Measurements from ENCODE around the gene PTPRN2. TPM values are rescaled to one million over a fixed set of nuclear protein-coding genes. Genes with fewer than 3 reads are reported as not detected.

Gene PTPRN2
- total RNA-seq, 1 donor from 2014 or later: 2.4 TPM

DNA sequence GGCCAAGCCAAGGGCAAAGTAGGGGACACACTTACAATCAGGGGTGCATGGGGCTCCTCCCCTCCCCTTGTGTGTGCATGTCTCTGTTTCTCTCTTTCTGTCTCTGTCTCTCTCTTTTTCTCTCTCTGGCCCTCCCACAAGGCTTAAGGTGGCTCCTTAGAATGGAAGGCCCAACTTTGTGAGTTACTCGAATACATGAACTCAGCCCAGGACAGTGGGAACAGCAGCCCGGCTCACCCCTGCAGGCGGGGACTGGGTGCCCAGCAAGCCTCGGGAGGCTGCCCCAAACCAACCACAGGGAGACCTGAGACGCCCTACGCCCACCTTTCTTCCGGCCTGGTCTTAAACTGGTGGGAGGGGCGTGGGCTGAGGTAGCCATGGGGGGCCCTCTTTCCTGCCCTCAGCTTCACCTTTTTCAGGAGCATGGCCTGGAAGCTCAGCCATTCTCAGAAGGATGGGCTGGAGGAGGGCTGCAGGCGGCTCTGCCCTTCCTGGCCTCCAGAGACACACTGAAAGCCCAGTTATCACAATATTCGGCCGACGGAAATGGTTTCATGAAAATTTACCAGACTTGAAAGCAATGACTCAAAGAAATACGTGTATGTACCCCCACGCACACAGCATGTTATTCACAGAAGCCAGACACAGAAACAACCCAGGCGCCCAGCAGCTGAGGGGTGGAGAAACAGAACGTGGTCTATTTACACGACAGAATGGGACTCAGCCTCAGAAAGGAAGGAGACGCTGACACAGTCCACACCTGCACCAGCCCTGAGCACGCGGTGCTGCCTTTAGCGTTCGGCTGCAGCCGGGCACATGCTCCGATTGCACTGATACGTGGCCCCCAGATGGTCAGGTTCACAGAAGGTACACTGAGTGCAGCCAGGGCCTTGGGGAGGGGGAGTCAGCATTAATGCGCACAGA is 229.5 kb downstream of the PTPRN2 start:
- Histone ChIP-seq H3K4me3 (ENCODE audit: low read depth, low read length) (no peak overlapping the region), H3K36me3 (ENCODE audit: control insufficient read depth, insufficient read depth, low read length) (no peaks in the 10 kb centered on the region), H3K27me3 (ENCODE audit: control insufficient read depth, insufficient read depth, low read length) (no peaks in the 10 kb centered on the region)
- DNase-seq (ENCODE audit: low read depth): no peak
- TF ChIP-seq, protein P1, sequence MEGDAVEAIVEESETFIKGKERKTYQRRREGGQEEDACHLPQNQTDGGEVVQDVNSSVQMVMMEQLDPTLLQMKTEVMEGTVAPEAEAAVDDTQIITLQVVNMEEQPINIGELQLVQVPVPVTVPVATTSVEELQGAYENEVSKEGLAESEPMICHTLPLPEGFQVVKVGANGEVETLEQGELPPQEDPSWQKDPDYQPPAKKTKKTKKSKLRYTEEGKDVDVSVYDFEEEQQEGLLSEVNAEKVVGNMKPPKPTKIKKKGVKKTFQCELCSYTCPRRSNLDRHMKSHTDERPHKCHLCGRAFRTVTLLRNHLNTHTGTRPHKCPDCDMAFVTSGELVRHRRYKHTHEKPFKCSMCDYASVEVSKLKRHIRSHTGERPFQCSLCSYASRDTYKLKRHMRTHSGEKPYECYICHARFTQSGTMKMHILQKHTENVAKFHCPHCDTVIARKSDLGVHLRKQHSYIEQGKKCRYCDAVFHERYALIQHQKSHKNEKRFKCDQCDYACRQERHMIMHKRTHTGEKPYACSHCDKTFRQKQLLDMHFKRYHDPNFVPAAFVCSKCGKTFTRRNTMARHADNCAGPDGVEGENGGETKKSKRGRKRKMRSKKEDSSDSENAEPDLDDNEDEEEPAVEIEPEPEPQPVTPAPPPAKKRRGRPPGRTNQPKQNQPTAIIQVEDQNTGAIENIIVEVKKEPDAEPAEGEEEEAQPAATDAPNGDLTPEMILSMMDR (IDR thresholded peaks at IDR 0.05; ENCODE audit: insufficient read depth, low read length, poor library complexity, severe bottlenecking): no peak

DNA sequence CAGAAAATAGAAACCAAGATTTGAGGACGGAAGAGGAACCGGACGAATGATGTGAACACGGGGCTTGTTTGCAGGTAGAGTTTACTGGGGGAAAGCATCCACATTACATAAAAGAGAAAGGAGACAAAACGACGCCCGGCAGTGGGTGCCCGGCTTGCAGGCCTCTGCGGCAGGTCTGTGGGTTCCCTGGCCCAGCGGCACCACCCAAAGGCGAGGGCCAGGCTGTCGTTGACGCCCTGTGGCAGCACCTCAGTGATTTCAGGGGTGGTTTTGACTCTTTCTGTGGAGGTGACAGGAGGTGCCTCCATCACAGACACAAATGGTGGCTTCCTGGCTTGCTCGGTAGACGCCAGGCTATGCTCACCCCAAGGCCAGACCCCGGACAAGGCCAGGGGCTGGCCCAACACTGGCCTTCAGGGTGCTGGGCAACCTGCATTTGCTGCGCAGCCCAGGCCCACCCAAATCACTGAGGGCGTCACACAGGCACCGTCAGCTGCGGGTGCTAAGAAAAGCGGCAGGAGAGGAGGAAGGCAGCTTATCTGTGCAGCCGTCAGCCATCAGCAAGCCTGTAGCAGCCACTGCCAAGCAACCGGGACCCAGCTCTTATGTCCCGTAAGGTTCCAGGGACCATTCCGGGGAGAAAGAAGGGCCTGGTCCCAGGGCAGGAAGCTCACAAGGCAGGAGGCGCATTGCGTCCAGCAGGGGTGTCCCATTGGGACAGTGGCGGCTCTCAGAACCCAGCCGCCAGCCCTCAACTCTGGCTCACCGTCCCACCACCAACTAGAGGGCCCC is 230.3 kb downstream of the PTPRN2 start:
- TF ChIP-seq, protein P1 (IDR thresholded peaks at IDR 0.05; ENCODE audit: insufficient read depth, low read length, poor library complexity, severe bottlenecking): no peak
- Histone ChIP-seq H3K27me3 (ENCODE audit: control insufficient read depth, insufficient read depth, low read length) (no peaks in the 10 kb centered on the region), H3K36me3 (ENCODE audit: control insufficient read depth, insufficient read depth, low read length) (no peaks in the 10 kb centered on the region), H3K4me3 (ENCODE audit: low read depth, low read length) (no peak overlapping the region)
- no peak for DNase-seq (ENCODE audit: low read depth)

DNA sequence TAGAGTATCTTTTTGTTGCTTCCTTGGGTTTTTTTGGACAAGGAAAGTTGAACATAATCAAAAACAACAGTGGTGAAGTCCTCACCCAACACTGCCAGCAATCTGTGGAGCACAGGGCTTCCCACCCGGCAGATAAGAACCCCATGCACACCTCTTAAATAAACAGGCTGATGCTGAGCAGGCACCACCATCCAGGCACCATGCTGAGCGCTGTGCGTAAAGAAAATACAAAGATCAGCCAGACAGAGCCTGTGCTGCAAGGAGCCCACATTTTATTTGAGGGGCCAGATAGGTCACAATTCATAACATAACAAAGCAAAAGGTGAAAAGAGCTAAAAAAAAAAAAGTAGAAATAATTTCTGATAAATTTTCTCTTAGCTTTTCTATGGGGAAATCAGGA is 231.2 kb downstream of the PTPRN2 start:
- H3K27me3 ChIP-seq (ENCODE audit: control insufficient read depth, insufficient read depth, low read length): no peaks in the 10 kb centered on the region
- TF ChIP-seq, protein P1 (IDR thresholded peaks at IDR 0.05; ENCODE audit: insufficient read depth, low read length, poor library complexity, severe bottlenecking): no peak

GRCh38 chr7:158355456-158356065 is 232.1 kb downstream of the PTPRN2 start:
- TF ChIP-seq, protein P1 (IDR thresholded peaks at IDR 0.05; ENCODE audit: insufficient read depth, low read length, poor library complexity, severe bottlenecking): no peak
- Histone ChIP-seq H3K36me3 (ENCODE audit: control insufficient read depth, insufficient read depth, low read length) (no peaks in the 10 kb centered on the region), H3K4me3 (ENCODE audit: low read depth, low read length) (no peak overlapping the region), H3K27me3 (ENCODE audit: control insufficient read depth, insufficient read depth, low read length) (no peaks in the 10 kb centered on the region)
- DNase-seq (ENCODE audit: low read depth): no peak

More for the DNA sequence above, 231.2 kb downstream of the PTPRN2 start:
- H3K36me3 ChIP-seq (ENCODE audit: control insufficient read depth, insufficient read depth, low read length): no peaks in the 10 kb centered on the region
- no peak overlapping the region for H3K4me3 ChIP-seq (ENCODE audit: low read depth, low read length)
- DNase-seq (ENCODE audit: low read depth): no peak

DNA sequence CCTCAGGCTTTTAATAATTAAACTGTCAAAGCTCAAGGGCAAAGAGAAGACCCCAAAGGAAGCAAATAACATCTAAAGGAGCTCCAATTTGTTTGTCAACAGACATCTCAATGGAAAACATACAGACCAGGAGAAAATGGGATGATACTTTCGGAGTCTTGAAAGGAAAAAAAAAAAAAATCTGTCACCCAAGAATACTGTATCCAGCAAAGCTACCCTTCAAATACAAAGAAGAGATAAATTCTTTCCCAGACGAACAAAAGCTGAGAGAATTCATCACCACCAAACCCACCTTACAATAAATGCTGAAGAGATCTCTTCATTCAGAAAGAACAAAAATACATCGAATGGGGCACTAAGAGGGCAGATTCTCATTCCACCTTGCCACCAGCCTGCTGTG is 232.8 kb downstream of the PTPRN2 start:
- Histone ChIP-seq H3K36me3 (ENCODE audit: control insufficient read depth, insufficient read depth, low read length) (no peaks in the 10 kb centered on the region), H3K4me3 (ENCODE audit: low read depth, low read length) (no peak overlapping the region), H3K27me3 (ENCODE audit: control insufficient read depth, insufficient read depth, low read length) (no peaks in the 10 kb centered on the region)
- DNase-seq (ENCODE audit: low read depth): no peak
- TF ChIP-seq, protein P1 (IDR thresholded peaks at IDR 0.05; ENCODE audit: insufficient read depth, low read length, poor library complexity, severe bottlenecking): no peak

Measured in kidney epithelial cell (primary cell).